Medulla oblongata (tissue), 1 donor: Measurements from ENCODE around the gene LSAMP.

Experiments used
- DNase-seq: peaks from one replicate; pipeline ENCODE4 v3.0.0-alpha.2; 2015; ENCODE audit errors: extremely low spot score

The LSAMP gene

GRCh38 chr3:116445311-116445841 is at the start of gene LSAMP:
TSS of gene LSAMP (minus strand) at chr3:116445487.
- DNase-seq, result peak; percentile 84

- no peak for DNase-seq
Measured at GRCh38 chr3:116492379-116492778, 47.1 kb upstream of the LSAMP start.

- no peak for DNase-seq
Measured at GRCh38 chr3:116483135-116483534, 37.8 kb upstream of the LSAMP start.

GRCh38 chr3:116476691-116477090 is 31.4 kb upstream of the LSAMP start:
- no peak for DNase-seq

- DNase-seq, result no peak
Measured at GRCh38 chr3:116474801-116475200, 29.5 kb upstream of the LSAMP start.

GRCh38 chr3:116474032-116474780 is 28.9 kb upstream of the LSAMP start:
- no peak for DNase-seq

GRCh38 chr3:116473602-116474001 is 28.3 kb upstream of the LSAMP start:
- DNase-seq, result no peak

GRCh38 chr3:116470605-116471197 is 25.4 kb upstream of the LSAMP start:
- DNase-seq, result no peak

- no peak for DNase-seq
Measured at GRCh38 chr3:116469546-116469945, 24.3 kb upstream of the LSAMP start.

- no peak for DNase-seq
Measured at GRCh38 chr3:116464276-116464798, 19.1 kb upstream of the LSAMP start.

GRCh38 chr3:116453666-116454346 is 8.5 kb upstream of the LSAMP start:
- peak; percentile 61 for DNase-seq

GRCh38 chr3:116449546-116450350 is 4.5 kb upstream of the LSAMP start:
- DNase-seq, result no peak

- peak; percentile 82 for DNase-seq
Measured at GRCh38 chr3:116445990-116446389, 703 bp upstream of the LSAMP start.

- no peak for DNase-seq
Measured at GRCh38 chr3:116444819-116445310, 422 bp downstream of the LSAMP start.

- DNase-seq, result peak; percentile 52
Measured at GRCh38 chr3:116444115-116444747, 1.1 kb downstream of the LSAMP start.

GRCh38 chr3:116443191-116443661 is 2.1 kb downstream of the LSAMP start:
- DNase-seq, result peak; percentile 49

- peak; percentile 30 for DNase-seq
Measured at GRCh38 chr3:116442331-116443021, 2.8 kb downstream of the LSAMP start.

- peak; percentile 50 for DNase-seq
Measured at GRCh38 chr3:116441652-116442051, 3.6 kb downstream of the LSAMP start.

GRCh38 chr3:116440196-116440595 is 5.1 kb downstream of the LSAMP start:
- DNase-seq, result no peak

GRCh38 chr3:116433552-116433951 is 11.7 kb downstream of the LSAMP start:
- DNase-seq, result no peak
